ENCODE measurements around the gene AFAP1L2.

- TF ChIP-seq CTCF (conservative IDR thresholded peaks at IDR 0.05; ENCODE audit: low read depth, low read length) = no peak
- TF ChIP-seq EZH2 (IDR thresholded peaks at IDR 0.05; ENCODE audit: borderline replicate concordance, low read depth, low read length, poor library complexity, severe bottlenecking) = no peak
These were observed 27.3 kb upstream of the AFAP1L2 start for GRCh38 chr10:114431414-114432135.

Data from A673 (cell line).